Measurements from ENCODE around the gene LRRC10B. TPM values are rescaled to one million over a fixed set of nuclear protein-coding genes. Genes with fewer than 3 reads are reported as not detected.

LRRC10B gene
- total RNA-seq, 2 donors from 2014 or later, result not detected

DNA sequence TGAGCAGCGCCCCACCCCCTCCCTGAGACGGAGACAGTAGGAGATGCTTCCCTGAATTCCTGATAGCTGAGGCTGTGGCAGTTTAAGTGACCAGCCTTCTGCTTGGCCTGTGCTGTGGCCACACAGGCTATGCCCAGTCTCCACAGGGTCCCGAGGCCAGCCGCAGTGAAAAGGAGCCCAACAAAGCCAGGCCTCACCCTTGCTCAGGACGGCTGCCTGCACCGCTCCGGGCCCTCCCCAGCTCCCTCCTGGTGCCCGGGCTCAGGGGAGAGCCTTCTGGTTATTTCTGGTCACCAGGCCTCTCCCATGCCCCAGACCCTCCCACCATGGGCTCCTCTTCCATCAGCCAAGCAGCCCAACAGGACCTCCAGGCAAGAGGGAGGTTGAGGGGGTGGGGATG, 28.8 kb downstream of the LRRC10B start:
- Mint-ChIP-seq H3K4me3 (no peak overlapping the region), H3K36me3 (ENCODE audit: low read depth) (no peaks in the 10 kb centered on the region), H3K27ac (no peak overlapping the region), H3K4me1 (peaks cover 7% of the 10 kb centered on the region), H3K27me3 (peaks cover 30% of the 10 kb centered on the region), H3K9me3 (no peaks in the 10 kb centered on the region)
- ATAC-seq (replicated peaks), result no peak

DNA sequence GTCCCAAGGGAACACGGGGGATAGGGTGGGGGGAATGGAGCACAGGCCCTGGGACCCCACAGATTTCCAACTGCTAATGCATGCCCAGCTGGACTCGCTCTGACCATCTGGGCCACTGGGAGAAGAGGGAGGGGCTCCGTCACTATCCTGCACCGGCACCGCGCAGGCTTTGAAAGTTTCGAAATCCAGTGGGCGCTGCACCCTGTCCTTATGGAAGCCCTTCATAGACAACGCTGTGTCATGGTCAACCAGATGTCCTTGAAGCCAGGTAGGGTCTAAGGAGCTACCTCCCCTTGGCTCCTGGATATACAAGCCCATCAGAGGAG, 30.1 kb downstream of the LRRC10B start:
- Mint-ChIP-seq H3K4me3 (no peak overlapping the region), H3K36me3 (ENCODE audit: low read depth) (no peaks in the 10 kb centered on the region), H3K4me1 (peaks cover 7% of the 10 kb centered on the region), H3K9me3 (no peaks in the 10 kb centered on the region), H3K27ac (no peak overlapping the region), H3K27me3 (peaks cover 30% of the 10 kb centered on the region)
- no peak for ATAC-seq (replicated peaks)

DNA sequence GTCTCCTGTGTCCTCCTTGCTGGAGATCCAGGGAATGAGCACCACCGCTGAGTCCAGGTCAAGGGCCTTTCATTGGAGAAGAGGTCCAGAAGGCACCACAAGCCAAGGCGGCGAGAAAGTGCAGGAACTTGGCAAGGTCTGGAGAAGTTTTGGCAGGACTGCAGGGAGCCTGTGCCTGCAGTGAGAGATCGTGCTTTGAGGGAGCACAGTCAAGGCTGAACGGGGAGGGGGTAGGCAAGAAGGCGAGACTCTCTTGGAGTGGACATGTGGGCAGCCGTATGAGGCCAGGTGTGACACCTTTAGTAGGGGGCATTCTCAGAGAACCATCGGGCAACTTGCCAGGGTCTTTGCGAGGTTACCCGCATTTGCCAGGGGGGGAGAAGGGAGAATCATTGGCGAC, 30.5 kb downstream of the LRRC10B start:
- ATAC-seq (replicated peaks), result no peak
- H3K27me3 Mint-ChIP-seq, result peaks cover 31% of the 10 kb centered on the region
- no peak overlapping the region for H3K27ac Mint-ChIP-seq
- H3K36me3 Mint-ChIP-seq (ENCODE audit: low read depth), result no peaks in the 10 kb centered on the region
- H3K4me3 Mint-ChIP-seq, result no peak overlapping the region
- no peaks in the 10 kb centered on the region for H3K9me3 Mint-ChIP-seq
- H3K4me1 Mint-ChIP-seq, result peaks cover 7% of the 10 kb centered on the region

DNA sequence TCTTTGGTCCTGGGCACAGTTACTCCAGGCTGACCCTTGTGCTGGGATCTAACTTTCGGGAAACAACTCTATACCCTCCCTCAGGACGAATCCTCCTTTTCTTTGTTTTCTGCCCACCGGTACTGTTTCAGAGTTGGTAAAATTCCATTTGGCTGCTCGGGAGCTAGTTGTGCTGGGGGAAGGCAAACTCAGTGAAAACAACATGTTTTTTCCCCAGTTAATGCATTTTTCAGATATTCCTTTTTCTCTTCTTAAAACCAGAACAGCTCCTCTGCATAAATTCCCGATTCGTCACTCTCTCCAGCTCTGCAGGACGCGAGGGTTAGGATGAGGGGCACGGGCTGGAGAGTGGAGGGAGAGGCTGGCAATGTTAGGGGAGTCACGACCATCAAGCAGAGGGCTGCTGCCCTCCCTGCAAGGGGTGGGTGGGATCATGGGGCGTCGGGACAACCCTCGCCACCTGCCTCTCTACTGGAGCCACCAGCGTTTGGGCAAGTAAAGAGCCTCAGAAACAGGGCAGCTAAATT, 31.3 kb downstream of the LRRC10B start:
- Mint-ChIP-seq H3K36me3 (ENCODE audit: low read depth) (no peaks in the 10 kb centered on the region), H3K27ac (no peak overlapping the region), H3K4me1 (peaks cover 2% of the 10 kb centered on the region), H3K9me3 (no peaks in the 10 kb centered on the region), H3K4me3 (no peak overlapping the region), H3K27me3 (peaks cover 25% of the 10 kb centered on the region)
- ATAC-seq (replicated peaks), result no peak

DNA sequence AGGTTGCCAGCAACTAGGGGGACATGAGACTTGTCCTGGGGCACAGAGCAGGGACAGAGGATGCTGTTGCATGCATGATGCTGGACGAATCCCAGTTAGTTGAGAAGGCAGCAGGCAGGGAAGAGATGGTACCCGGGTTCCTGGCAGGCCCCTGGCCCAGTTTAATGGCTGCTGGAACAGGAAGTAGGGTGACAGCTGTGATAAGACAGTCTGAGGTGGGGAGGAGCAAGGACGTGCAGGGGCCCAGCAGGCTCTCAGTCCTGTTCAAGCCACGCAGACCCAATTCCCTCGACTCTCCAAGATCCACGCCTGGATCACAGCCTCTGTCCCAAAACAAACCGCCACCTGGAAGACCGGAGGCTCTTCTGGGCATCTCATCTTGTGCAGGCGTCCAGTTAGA, 32.0 kb downstream of the LRRC10B start:
- Mint-ChIP-seq H3K4me1 (no peaks in the 10 kb centered on the region), H3K36me3 (ENCODE audit: low read depth) (no peaks in the 10 kb centered on the region), H3K9me3 (no peaks in the 10 kb centered on the region), H3K27me3 (peaks cover 24% of the 10 kb centered on the region), H3K27ac (no peak overlapping the region), H3K4me3 (no peak overlapping the region)
- ATAC-seq (replicated peaks), result no peak

DNA sequence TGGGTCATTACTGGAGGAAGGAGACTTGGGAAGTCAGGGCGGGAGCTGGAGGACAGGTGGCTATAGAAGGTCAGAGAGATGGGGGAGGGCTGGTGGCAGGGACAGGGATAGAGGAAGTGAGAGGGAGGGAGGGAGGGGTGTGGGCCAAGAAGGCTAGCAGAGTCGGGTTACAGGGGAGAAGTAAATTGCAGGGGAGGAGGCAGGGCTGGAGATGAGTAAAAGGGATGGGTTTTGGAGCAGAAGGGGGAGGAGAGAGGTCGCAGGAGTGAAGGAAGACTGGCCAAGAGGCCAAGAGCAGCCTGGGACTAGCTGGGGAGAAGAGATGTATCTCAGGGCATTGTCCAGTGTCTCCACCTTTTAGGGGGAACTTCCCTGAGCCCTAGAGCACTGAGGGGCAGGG, 33.0 kb downstream of the LRRC10B start:
- no peak overlapping the region for H3K27ac Mint-ChIP-seq
- H3K27me3 Mint-ChIP-seq, result peaks cover 26% of the 10 kb centered on the region
- H3K9me3 Mint-ChIP-seq, result no peaks in the 10 kb centered on the region

DNA sequence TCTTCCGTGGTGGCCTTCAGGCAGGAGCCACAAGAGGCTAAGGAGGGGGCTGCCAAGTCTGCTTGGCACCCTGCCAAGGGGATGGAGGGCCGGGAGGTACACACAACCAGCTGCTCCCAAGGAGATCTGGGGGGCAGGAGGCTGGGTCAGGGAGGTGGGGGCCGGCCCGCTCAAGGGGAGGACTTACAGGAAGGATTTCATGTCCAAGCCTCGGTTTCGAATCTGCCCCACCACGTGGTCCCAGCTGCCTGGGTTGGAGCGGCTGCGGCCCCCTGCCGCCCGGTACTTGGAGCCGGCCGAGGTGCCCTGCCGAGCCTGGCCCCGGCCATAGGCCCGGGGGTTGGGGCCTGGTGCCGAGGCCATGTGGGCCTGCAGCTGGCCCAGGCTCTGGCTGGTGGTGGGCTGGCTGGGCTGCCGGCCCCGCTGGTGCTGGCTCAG, 33.5 kb downstream of the LRRC10B start:
- Mint-ChIP-seq H3K27ac (no peak overlapping the region), H3K36me3 (ENCODE audit: low read depth) (no peaks in the 10 kb centered on the region), H3K27me3 (peaks cover 28% of the 10 kb centered on the region), H3K4me3 (no peak overlapping the region), H3K9me3 (no peaks in the 10 kb centered on the region), H3K4me1 (no peaks in the 10 kb centered on the region)
- ATAC-seq (replicated peaks), result no peak

More for the DNA sequence above, 33.0 kb downstream of the LRRC10B start:
- no peak for ATAC-seq (replicated peaks)
- Mint-ChIP-seq H3K36me3 (ENCODE audit: low read depth) (no peaks in the 10 kb centered on the region), H3K4me3 (no peak overlapping the region), H3K4me1 (no peaks in the 10 kb centered on the region)

DNA sequence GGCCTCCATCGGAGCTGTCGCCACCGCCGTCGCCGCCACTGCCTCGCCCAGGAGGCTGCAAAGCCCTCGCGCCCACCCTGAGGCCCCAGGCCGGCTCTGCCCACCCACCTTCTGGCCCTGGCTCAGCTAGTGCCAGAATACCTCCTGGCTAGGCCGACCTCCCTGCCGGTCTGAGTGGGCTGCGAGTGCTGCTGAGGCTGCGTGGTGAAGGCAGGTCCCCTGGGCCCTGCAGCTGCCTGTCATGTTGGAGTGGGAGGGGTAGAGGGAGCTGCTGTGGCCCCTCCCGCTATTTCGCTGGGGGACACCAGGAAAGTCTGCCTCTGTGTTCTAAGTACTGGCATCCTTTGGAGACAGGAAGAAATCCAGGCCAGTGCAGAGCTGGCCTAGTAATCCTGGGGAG, 34.2 kb downstream of the LRRC10B start:
- Mint-ChIP-seq H3K36me3 (ENCODE audit: low read depth) (no peaks in the 10 kb centered on the region), H3K27me3 (peaks cover 32% of the 10 kb centered on the region), H3K4me1 (no peaks in the 10 kb centered on the region), H3K27ac (no peak overlapping the region), H3K4me3 (no peak overlapping the region), H3K9me3 (no peaks in the 10 kb centered on the region)
- ATAC-seq (replicated peaks), result no peak

DNA sequence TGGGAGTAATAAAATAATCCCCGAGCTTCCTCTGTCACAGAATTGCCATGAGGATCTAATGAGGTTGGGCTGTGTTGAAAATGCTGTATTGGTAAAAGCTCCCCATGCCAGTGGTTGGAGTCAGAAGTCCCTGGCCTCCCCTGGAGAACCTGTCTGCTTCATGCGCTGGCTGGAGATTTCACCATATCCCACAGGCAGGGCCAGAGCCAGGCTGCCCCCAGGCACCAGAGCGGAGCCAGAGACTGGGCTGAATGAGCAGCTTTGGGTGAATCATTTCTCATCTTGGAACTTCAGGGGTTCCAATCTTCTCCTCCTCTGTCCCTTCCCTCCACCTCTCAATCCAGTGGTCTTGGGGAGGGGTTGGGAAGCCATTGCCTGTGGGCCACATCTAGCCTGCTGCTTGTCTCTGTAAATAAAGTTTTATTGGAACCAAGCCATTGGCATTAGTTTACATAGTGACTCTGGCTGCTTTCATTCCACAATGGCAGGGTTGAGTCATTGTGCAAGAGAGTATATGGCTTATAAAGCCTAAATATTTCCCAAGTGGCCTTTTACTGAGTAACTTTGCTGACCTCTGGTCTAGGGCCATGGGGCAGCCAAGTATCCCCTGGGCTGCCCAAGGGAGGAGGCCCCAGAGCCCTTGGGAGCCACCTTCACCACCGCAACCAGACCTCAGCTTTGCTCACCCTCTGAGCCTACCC, 35.2 kb downstream of the LRRC10B start:
- Mint-ChIP-seq H3K4me1 (no peaks in the 10 kb centered on the region), H3K9me3 (no peaks in the 10 kb centered on the region), H3K36me3 (ENCODE audit: low read depth) (no peaks in the 10 kb centered on the region), H3K27me3 (peaks cover 35% of the 10 kb centered on the region), H3K4me3 (no peak overlapping the region), H3K27ac (no peak overlapping the region)
- ATAC-seq (replicated peaks), result no peak

DNA sequence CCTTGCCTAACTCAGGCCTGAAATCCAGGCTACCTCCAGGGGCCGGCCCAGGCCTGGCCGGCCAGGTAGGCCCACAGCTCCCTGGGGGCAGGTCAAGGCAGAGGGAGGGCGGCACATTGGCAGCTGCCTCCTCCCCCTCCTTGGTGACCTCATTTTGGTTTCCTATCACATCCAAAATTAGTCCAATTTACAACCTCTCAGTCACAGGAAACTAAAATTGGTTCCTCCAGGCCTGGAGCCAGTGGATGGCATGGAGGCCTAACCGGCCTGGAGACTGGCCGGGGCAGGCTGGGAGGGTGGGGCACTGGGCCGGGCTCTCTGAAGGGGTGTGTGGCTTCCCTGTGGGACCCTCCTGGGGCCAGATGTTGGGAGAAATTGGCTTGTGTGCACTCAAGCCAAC, 35.9 kb downstream of the LRRC10B start:
- Mint-ChIP-seq H3K36me3 (ENCODE audit: low read depth) (no peaks in the 10 kb centered on the region), H3K27ac (no peak overlapping the region), H3K27me3 (peaks cover 31% of the 10 kb centered on the region), H3K9me3 (no peaks in the 10 kb centered on the region), H3K4me3 (no peak overlapping the region), H3K4me1 (no peaks in the 10 kb centered on the region)
- no peak for ATAC-seq (replicated peaks)

DNA sequence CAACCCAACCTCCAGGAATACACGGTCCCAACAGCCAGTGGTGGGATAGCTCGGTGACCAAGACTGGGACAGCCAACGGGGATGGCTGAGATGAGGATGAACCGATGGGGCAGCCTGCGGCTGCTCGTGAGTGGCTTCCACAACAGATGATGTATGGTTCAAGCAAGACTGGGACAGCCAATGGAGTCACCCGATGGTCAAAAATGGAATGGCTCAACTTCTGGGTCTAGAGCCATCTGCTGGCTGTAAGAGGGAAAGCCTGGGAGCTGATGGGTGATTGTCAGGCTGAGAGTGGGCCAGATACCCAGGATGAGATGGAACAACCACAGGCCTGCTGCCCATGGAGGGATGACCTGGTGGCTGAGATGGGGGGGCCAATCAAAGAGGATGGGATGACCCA, 36.8 kb downstream of the LRRC10B start:
- no peak for ATAC-seq (replicated peaks)
- Mint-ChIP-seq H3K4me1 (no peaks in the 10 kb centered on the region), H3K4me3 (no peak overlapping the region), H3K27ac (no peak overlapping the region), H3K36me3 (ENCODE audit: low read depth) (no peaks in the 10 kb centered on the region), H3K9me3 (no peaks in the 10 kb centered on the region), H3K27me3 (peaks cover 27% of the 10 kb centered on the region)

DNA sequence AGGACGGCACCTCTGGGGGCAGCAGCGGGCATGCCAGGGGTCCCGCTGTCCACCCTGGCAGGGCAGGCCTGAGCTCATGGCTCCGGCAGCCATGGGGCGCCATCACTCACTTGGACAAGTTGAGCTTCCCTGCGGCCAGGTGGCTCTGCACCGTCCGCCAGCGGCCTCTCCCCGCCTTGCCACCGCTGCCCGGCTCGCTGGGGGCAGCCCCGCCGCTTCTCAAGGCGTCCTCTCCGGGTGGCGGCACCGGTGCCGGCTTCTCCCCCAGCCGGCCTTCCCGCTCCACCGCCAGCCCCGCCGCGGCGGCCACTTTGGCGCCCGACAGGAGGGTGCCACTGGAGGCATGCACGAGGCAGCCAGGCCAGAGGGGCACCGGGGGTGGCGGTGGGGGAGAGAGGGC, 37.4 kb downstream of the LRRC10B start:
- peaks cover 27% of the 10 kb centered on the region for H3K27me3 Mint-ChIP-seq
- ATAC-seq (replicated peaks), result no peak
- H3K4me1 Mint-ChIP-seq, result no peaks in the 10 kb centered on the region
- no peaks in the 10 kb centered on the region for H3K9me3 Mint-ChIP-seq
- H3K36me3 Mint-ChIP-seq (ENCODE audit: low read depth), result no peaks in the 10 kb centered on the region
- H3K4me3 Mint-ChIP-seq, result no peak overlapping the region
- H3K27ac Mint-ChIP-seq, result no peak overlapping the region

DNA sequence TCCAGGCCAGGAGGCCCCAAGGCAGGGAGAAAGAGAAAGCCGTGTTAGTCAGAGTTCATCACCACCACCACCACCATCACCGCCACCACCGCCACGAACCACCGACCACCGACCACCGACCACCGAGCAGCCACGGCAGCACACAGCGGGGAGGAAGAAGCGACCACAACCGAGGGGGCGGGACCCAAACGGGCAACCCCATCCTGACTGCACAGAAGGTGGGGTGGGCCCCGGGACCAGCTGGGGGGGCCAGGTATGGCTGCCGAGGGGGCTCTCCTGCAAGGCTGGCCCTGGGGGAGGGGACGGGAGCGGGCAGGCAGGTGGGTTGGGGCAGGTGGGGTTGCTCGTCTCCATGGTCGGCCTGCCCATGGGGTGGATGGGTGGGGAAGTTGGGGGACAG, 38.1 kb downstream of the LRRC10B start:
- Mint-ChIP-seq H3K9me3 (no peaks in the 10 kb centered on the region), H3K4me3 (no peak overlapping the region), H3K36me3 (ENCODE audit: low read depth) (no peaks in the 10 kb centered on the region), H3K27ac (no peak overlapping the region), H3K4me1 (no peaks in the 10 kb centered on the region), H3K27me3 (peaks cover 24% of the 10 kb centered on the region)
- no peak for ATAC-seq (replicated peaks)

DNA sequence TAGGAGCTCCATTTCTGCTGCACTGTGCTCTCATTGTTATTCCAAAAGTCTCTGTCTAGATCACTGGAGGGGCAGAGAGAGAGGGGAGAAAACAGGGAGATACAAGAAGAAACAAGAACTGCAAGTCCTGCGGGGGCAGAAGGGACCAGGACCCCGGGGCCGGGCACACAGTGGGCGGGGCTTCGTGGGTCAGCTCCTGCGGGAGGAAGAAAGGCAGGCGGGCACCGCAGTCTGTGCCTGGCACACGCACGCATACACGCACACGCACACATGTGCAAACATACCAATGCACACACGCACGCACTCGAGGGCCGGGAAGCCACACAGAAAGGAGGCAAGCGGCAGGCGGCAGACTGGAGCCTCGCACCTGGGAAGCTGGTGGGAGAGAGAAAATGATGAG, 38.7 kb downstream of the LRRC10B start:
- Mint-ChIP-seq H3K4me1 (no peaks in the 10 kb centered on the region), H3K27ac (no peak overlapping the region), H3K27me3 (peaks cover 22% of the 10 kb centered on the region), H3K4me3 (no peak overlapping the region), H3K36me3 (ENCODE audit: low read depth) (no peaks in the 10 kb centered on the region), H3K9me3 (no peaks in the 10 kb centered on the region)
- no peak for ATAC-seq (replicated peaks)

DNA sequence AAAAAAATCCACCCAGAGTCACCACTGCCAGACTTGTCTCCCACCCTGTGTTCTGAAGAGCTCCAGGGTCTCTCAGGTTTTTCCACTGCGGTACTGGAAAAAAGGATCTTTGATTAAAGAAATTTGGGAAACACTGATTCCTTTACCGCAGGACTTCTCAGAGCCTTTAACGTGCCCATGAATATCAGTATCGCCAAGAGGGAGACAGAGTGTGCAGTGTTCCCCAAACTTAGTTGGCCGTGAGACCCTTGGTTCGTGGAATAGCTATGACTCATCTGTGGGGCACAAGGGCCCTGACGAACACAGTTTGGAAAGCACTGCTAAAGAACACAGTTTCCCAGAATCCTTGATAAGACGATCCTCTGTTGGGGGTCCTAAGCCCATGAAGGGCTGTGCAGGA, 40.6 kb downstream of the LRRC10B start:
- Mint-ChIP-seq H3K36me3 (ENCODE audit: low read depth) (no peaks in the 10 kb centered on the region), H3K27me3 (peaks cover 37% of the 10 kb centered on the region), H3K4me1 (peaks cover 6% of the 10 kb centered on the region), H3K4me3 (no peak overlapping the region), H3K27ac (no peak overlapping the region), H3K9me3 (no peaks in the 10 kb centered on the region)
- no peak for ATAC-seq (replicated peaks)

Measured in activated T-helper 17 cell treated with anti-CD3 and anti-CD28 coated beads, Interleukin-2, amount 50 U/mL, for 72 hours (primary cell).